GM06990 (cell line): ENCODE data around the gene ACP2.

ENCODE experiments used
- DNase-seq: peaks from one replicate; pipeline ENCODE4 v3.0.0-alpha.2; 2011; ENCODE audit not compliant: insufficient read length; ENCODE audit errors: extremely low read depth
- H3K27me3 ChIP-seq: replicated peaks from 2 replicates; pipeline ENCODE4 v1.6.0; 2011; ENCODE audit warnings: low read length; ENCODE audit not compliant: control insufficient read depth, insufficient read depth
- H3K36me3 ChIP-seq: 2 replicates; pipeline ENCODE4 v1.5.1; 2011; ENCODE audit warnings: low read length; ENCODE audit not compliant: control insufficient read depth, insufficient read depth
- H3K4me3 ChIP-seq: replicated peaks from 2 replicates; pipeline ENCODE4 v1.5.1; 2011; ENCODE audit warnings: low read depth, mild to moderate bottlenecking, control low read depth, low read length
- TF ChIP-seq, protein P1 (sequence below): IDR thresholded peaks from 2 replicates; pipeline ENCODE4 v1.5.1; 2011; ENCODE audit warnings: low read length, control low read depth, mild to moderate bottlenecking, inconsistent platforms; ENCODE audit not compliant: insufficient read depth, poor library complexity, severe bottlenecking

The ACP2 gene

DNA sequence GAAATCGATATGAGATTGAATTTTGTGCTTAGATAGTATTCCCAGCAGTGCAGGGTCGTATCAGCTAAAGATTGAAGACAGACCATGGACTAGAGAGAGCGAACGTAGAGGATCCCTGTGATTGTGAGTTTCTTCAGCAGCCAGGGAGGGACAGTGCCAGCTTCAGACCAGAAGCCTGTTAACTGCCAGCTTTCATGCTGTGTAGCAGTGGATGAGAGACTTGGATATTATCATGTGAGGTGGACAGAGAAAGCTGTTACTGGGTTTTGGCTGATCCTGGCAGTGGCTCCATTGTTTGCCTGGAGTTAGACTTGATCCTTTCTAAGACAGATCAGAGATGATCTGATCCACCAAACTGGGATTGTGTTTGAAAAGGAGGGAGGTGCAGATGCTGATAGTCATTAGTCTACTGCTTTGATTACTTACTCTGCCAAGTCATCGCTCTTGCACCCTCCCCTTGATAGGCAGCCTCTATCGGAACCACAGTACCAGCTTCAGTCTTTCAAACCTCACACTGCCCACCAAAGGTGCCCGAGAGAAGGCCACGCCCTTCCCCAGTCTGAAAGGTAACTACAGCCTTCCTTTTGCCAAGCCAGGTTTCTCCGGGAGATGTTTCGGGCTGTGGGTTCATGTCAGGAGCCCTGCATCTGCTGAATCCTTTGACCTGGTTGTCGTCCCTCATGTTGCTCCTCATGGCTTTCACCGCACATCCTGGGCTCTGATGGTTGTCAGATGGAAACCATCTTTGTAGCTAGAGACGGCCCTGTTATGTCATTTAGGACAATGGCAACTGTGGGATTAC lies 37.6 kb upstream of the ACP2 start:
- DNase-seq: no peak
- TF ChIP-seq, protein P1, sequence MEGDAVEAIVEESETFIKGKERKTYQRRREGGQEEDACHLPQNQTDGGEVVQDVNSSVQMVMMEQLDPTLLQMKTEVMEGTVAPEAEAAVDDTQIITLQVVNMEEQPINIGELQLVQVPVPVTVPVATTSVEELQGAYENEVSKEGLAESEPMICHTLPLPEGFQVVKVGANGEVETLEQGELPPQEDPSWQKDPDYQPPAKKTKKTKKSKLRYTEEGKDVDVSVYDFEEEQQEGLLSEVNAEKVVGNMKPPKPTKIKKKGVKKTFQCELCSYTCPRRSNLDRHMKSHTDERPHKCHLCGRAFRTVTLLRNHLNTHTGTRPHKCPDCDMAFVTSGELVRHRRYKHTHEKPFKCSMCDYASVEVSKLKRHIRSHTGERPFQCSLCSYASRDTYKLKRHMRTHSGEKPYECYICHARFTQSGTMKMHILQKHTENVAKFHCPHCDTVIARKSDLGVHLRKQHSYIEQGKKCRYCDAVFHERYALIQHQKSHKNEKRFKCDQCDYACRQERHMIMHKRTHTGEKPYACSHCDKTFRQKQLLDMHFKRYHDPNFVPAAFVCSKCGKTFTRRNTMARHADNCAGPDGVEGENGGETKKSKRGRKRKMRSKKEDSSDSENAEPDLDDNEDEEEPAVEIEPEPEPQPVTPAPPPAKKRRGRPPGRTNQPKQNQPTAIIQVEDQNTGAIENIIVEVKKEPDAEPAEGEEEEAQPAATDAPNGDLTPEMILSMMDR: no peak
- Histone ChIP-seq H3K4me3 (no peak overlapping the region), H3K36me3 (peaks cover 50% of the 10 kb centered on the region), H3K27me3 (no peaks in the 10 kb centered on the region)

DNA sequence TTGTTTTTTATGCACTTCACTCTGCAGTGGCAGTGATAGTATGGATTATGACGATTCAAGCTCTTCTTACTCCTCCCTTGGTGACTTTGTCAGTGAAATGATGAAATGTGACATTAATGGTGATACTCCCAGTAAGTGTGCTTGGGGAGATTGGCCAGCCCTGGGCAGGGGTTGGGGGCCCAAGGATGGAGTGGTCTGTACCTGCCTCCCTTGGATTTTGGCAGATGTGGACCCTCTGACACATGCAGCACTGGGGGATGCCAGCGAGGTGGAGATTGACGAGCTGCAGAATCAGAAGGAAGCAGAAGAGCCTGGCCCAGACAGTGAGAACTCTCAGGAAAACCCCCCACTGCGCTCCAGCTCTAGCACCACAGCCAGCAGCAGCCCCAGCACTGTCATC lies 35.5 kb upstream of the ACP2 start:
- peaks cover 39% of the 10 kb centered on the region for H3K36me3 ChIP-seq
- no peak for DNase-seq
- no peaks in the 10 kb centered on the region for H3K27me3 ChIP-seq
- H3K4me3 ChIP-seq: no peak overlapping the region
- TF ChIP-seq, protein P1: no peak

DNA sequence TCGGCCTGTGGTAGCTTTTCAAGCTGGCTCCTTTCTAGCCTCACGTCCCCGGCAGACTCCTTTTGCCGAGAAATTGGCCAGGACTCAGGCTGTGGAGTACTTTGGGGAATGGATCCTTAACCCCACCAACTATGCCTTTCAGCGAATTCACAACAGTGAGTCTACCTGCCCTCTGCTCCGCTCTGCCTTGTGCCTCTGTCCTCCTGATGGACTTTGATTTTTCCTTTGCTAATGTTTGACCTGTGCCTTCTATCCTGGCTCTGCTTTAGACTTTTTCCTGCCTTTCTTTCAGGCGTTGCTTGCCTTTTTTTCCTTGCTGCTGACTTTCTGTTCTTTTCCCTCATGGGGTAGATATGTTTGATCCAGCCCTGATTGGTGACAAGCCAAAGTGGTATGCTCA lies 33.8 kb upstream of the ACP2 start:
- TF ChIP-seq, protein P1: no peak
- Histone ChIP-seq H3K36me3 (peaks cover 32% of the 10 kb centered on the region), H3K4me3 (no peak overlapping the region), H3K27me3 (no peaks in the 10 kb centered on the region)
- DNase-seq: no peak

DNA sequence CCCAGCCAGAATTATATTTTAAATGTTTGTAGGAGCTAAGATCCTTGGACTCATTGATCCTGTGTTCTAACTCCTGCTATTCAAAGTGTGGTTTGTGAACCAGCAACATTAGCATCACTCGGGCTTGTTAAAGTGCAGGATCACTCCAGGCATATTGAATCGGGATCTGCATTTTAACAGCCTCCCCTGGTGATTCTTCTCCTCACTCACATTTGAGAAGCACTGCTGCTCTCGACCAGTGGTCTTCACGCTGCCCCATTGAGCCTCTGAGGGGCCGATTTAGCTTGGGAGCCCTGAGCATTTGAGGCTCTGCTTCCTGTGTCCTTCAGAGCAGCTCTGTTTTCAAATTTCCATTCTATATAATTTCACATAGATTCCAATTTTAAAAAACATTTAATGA lies 32.2 kb upstream of the ACP2 start:
- Histone ChIP-seq H3K4me3 (no peak overlapping the region), H3K36me3 (peaks cover 30% of the 10 kb centered on the region), H3K27me3 (no peaks in the 10 kb centered on the region)
- TF ChIP-seq, protein P1: no peak
- no peak for DNase-seq

DNA sequence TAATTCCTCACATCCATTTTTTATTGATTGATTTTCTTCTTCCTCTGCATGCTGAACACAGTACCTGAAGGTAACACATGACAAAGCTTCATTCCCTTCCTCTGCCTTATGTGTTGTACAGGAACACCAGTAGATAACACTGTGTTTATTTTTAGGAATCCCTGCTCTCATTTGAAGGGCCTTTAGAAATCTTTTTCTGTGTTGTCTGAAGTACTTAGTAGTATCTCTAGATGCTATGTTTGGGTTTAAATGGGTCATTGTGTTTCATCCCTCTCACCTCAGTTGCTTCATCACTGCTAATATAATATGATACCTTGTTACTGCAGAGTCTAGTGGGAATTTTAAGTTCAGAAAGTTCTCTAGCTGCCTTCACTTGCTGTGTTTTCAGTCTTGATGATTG lies 31.5 kb upstream of the ACP2 start:
- DNase-seq: no peak
- TF ChIP-seq, protein P1: no peak
- peaks cover 27% of the 10 kb centered on the region for H3K36me3 ChIP-seq

More for the DNA sequence above, 31.5 kb upstream of the ACP2 start:
- no peak overlapping the region for H3K4me3 ChIP-seq
- no peaks in the 10 kb centered on the region for H3K27me3 ChIP-seq
